Right renal pelvis (tissue), 4 donors: ENCODE measurements around the gene SLC6A8. TPM values are rescaled to one million over a fixed set of nuclear protein-coding genes. Genes with fewer than 3 reads are reported as not detected.
"Not testable (repeated sequence)": the region's sequence is repeated elsewhere in the genome, so short reads cannot be mapped to it uniquely, and the experiment has no call there.

Experiments used
- DNase-seq, 4 donors: peaks; one replicate each; pipeline ENCODE4 v3.0.0-alpha.2; 2013; ENCODE audit warnings: low read depth in 4 of 4, low spot score in 3 of 4, missing footprints in 1 of 4
- polyA plus RNA-seq, 4 donors: library from polyadenylated mRNA; unstranded; fragments of 120-200 nt; gene quantifications; one replicate each; pipeline ENCODE4 v1.2.1, GENCODE V29; 2013; ENCODE audit not compliant: insufficient read length in 4 of 4

Gene SLC6A8
- polyA plus RNA-seq, 4 donors: 46.6 to 74.1 (median 52.6) TPM

DNA sequence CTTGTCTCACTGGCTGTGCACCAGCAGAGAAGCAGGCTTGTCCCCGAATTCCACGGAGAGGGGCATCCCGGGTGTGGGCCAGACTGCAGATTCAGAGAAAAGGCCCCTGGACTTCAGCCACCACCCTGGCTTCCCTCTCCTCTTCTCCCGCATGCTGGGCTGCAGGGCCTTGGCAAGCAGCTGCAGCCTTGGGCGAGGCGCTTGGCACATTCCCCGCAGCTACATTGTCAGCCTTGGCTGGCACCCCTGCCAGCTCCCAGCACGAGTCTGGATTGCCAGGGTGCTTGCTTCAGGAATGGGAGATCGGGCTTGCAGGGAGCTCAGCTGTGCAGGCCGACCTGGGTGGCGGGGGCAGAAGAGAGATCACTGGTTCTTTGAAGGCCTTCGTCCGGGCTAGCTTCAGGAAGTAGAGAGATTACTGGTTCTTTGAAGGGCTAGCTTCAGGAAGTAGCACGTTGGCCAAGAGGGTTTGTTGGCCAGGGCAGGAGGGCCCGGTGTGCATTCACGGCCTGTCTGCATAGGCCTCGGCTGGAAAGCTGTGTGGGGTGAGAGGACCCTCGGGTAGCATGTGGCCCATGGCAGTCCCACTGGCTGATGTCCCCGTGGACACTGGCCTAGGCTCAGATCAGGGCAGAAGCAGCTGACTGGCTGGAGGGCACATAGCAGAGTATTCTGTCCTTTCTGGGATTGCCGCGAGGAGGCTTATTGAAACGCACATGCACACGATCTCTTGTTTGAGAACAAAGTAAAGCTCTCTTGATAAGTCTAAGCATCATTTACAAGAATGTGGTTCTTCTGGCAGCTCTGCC, 39.6 kb downstream of the SLC6A8 start:
- DNase-seq: no peak

DNA sequence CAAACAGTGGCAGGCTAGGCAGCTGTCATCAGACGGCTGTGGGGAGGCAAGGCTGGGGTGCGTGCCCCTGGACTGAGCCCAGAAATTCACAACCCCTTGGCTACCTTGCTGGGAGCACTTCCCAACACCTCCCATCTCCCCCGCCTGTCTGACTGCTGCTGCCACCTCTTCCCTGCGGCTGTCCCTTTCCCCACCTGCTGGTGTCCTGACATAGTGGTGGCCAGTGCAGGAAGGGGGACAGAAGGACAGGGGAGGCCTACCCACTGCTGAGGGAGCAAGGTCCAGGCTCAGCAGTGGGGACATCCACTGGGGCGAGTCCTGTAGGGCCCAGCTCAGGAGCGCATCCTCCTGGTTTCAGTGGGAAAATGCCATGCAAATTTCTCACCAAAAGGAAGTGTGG, 40.4 kb downstream of the SLC6A8 start:
- DNase-seq: no peak

DNA sequence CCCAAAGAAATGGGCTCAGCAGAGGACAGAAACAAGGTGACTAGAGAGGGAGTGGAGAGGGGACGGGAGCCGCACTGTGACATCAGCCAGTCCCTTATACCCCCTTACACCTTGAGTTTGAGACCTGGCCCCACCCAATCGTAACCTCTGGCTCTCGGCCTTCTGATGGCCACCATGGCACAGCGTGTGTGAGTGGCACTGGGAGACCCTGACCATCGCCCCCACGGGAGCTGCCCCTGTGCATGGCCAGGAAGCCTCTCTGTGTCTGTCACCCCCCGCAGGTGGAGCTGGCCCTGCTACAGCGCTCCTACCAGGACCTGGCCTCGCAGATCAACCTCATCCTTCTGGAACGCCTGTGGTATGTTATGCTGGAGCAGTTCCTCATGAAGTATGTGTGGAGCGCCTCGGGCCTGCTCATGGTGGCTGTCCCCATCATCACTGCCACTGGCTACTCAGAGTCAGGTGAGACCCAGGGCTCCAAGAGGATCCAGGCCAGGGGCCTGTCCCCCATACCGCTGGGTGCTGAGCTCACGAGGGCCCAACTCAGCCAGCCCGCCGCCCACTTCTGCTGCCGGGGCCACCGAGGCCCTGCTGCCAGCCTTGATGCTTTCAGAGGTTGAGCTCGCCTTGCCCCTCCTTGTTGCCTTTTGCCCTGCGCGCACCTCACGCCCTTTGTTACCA, 41.4 kb downstream of the SLC6A8 start:
- no peak for DNase-seq

DNA sequence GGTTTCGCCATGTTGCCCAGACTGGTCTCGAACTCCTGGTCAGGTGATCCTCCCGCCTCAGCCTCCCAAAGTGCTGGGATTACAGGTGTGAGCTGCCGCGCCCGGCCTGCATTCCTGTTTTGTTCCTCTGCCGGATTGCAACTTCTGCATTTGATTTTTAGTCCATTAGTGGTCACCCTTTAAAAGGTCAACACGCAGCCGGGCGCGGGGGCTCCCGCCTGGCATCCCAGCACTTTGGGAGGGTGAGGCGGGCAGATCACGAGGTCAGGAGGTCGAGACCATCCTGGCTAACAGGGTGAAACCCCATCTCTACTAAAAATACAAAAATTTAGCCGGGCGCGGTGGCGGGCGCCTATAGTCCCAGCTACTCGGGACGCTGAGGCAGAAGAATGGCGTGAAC, 42.4 kb downstream of the SLC6A8 start:
- DNase-seq: not testable (repeated sequence)

DNA sequence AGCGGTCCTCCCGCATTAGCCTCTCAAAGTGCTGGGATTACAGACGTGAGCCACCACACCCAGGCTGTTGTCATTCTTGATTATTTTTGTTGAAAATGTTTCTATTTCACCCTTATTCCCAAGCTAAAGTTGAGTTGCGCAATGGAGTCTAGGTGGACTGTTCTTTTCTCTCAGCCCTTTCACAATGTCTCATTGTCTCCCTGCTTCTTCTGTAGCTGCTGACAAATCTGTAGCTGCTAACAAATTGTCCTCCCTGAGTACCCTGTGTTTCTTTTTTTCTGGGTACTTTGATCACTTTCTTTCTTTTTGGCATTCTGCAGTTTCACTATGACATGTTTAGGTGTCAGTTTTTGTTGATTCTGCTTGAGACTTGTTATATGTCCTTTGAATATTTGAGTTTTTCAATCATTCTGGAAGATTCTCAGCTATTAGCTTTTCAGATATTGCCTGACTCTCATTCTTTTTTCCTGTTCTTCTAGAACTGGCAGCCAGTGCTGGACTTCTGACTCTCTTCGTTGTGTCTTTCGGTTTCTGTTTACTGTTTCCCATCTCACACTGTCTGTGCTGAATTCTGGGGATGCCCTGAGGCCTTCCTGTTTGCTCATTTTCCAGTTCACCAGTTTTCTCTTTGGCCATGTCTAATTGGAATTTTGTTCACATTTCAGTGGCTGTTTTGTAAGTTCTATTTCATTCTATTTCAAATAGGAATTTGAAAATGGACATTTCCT, 43.6 kb downstream of the SLC6A8 start:
- DNase-seq: no peak

DNA sequence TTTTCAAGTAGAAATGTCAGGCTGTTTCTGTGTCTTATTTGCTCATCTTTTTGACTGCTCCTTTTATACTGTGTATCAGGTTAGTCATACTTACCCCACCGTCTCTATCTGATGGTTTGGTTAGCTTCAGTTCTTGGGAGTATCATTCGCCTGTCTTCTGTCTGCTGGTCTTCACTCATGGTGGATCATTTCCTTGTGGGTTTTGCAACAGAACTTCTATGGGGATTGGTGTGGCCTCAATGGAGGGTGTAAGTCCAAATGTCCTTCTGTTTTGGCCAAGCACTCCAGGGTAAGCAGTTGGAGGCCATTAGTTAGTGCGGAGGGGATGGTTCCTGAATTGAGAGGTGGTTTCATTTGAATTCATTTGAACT, 44.1 kb downstream of the SLC6A8 start:
- DNase-seq: no peak

DNA sequence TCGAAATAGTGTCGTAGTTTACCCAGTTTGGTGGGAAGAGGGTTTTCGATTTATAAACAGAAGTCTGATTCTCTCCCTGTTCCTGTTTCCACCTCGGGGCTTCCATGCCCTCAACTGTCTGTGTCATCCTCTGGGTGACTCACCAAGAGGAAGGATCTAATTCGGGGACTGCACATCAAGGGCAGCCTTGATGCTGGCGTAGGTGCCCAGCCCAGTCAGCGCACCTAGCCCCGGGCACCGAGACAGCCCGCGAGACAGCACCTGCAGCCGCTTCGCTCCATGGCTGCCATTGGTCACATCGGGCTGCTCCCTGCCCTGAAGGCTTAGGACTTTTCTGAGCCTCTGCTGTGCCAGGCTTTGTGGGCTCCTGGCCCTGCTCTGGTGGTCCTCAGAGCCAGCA, 44.7 kb downstream of the SLC6A8 start:
- no peak for DNase-seq

DNA sequence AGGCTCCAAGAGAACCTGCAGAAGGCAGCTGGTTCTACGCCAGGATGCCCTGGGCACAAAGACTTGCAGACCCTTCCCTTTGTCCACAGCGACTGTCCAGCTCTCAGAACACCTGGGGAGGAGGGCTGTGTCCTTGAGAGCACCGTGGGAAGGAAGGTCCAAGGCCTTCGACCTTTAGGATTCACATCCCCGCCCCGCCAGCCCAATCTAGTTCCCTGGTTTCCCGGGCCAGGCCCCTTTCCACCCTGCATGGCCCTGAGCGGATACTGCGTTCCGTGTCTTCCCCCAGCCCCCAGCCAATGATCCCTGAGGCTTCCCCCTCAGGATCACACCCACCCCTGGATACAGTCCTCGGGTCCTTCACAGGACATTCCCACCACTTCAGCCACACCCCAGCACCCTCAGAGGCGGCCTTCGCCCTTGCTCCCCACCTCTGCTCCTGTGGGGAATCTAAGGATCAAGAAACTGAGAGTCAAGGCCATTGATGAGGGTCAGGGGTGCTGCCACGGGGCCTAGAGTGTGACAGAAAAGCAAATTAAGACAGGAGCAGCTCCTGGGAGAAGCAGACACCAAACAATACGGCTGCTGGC, 46.0 kb downstream of the SLC6A8 start:
- no peak for DNase-seq

DNA sequence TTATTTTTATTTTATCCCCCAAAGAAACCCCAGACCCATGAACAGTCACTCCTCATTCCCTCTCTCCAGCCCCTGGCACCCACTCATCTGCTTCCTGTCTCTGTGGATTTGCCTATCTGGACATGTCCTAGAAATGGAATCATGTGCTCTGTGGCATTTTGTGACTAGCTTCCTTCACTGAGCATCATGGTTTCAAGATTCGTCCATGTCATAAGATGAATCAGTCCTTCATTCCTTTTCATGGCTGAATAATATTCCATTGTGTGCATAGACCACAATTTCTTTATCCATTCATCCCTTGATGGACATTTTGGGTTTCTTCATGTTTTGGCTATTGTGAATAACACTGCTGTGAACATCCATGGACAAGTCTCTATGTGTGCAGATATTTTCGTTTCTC, 47.1 kb downstream of the SLC6A8 start:
- DNase-seq: no peak

DNA sequence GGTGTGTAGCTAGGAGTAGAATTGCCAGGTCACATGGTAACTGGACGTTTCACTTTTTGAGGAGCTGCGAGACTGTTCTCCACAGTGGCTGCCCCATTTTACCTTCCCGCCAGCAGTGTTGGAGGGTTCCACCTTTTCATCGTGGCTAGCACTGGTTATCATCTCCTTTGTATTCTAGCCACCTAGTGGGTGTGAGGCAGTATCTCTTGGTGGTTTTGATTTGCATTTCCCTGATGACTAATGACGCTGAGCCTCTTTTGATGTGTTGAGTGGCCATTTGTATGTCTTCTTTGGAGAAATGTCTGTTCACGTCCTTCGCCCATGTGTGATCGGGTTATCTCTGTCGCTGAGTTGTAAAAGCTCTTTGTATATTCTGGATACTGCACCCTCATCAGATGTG, 47.5 kb downstream of the SLC6A8 start:
- no peak for DNase-seq

DNA sequence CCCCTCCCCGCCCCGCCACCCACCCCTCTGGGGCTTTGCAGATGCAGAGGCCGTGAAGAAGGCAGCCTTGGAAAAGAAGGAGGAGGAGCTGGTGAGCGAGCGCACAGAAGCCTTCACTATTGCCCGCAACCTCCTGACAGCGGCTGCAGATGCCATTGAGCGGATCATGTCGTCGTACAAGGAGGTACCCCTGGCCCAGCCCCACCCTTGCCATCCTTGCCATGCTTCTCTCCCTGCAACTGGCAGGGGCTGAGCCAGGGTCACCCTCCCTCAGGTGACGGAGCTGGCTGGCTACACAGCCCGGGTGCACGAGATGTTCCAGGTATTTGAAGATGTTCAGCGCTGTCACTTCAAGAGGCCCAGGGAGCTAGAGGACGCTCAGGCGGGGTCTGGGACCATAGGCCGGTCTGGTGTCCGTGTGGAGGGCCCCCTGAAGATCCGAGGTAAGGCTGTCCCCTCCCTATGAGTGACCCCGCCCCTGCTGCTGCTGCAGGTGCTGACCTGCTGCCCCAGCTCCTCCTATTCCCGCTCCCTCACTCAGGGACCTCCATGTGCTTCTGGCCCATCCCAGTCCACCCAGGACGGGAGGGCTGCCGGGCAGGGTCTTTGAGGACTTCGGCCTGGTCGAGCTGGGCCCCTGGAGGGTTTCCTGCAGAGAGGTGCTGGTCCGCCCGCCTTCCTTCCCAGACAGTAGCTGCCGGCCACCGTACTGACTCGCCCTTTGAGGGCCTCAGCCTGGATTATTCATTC, 48.5 kb downstream of the SLC6A8 start:
- DNase-seq: no peak

DNA sequence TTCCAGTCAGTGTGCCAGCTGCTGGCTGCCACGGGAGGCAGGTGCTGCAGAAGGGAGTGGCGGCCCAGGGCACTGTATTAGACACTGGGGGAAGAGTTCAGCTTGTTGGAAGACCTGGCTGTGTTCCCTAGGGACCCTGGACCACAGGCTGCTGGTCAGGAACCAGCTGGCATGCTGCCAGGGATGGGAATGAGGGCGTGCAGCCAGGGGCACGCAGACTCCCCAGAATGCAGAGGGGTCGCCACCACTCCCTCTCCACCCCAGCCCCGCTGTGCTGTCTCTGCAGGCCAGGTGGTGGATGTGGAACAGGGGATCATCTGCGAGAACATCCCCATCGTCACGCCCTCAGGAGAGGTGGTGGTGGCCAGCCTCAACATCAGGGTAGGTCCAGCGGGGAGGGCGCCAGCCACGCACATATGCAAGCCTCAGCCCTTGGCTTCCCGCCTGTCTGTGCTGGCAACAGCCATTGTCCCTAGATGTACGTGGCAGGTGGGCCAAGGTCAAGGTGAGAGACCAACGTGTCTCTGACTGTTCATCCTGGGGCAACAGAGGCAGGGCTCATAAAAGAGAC, 49.2 kb downstream of the SLC6A8 start:
- no peak for DNase-seq

DNA sequence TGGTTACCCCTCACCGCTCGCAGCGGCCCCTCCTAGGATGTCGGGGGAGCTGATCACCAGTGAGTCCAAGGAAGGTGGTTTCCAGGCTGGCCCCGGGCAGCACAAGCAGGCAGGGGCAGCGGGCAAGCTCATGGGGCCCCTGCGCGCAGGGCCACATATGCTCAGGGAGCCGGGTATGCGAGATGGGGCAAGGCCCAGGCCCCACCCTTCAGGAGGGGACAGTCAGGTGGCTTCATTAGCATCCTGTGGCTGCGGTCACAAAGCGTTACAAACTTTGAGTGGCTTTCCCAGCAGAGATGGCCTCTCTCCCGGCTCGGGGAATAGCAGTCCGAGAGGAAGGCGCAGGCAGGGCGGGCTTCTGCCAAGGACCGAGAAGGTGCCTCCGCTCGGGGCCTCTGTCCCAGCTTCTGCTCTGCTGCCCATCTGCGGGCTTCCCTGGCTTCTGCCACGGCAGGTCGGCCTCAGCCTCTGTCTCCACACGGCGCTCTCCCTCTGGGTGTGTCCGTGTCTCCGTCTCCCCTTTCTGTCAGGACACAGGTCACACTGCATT, 50.4 kb downstream of the SLC6A8 start:
- no peak for DNase-seq

DNA sequence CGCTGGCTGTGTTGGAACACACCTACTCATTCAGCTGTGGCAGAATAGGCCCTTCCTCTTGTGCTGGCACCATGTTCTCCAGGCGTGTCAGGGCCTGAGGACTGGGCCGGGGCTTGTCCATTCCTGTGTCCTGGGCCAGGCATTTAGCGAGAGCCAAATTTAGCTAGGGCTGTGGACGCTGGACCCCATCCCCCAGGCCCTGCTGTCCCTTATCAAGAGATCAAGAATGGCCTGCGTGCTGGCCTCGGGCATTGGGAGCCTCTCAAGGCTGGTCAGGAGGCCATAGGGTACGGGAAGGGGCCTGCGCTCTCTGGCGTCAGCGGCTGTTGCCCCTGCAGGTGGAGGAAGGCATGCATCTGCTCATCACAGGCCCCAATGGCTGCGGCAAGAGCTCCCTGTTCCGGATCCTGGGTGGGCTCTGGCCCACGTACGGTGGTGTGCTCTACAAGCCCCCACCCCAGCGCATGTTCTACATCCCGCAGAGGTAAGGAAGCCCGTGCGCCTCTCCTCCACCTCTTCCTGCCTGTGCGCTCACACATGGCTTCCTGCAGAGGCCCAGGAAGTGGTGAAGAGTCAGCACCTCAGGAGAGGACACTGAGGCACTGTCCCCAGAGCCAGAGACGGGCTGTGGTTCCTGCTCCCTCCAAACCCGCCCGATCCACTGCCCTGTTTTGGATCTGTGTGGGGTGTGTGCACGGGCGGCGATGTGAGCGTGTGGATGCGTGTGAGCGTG, 52.2 kb downstream of the SLC6A8 start:
- no peak for DNase-seq

DNA sequence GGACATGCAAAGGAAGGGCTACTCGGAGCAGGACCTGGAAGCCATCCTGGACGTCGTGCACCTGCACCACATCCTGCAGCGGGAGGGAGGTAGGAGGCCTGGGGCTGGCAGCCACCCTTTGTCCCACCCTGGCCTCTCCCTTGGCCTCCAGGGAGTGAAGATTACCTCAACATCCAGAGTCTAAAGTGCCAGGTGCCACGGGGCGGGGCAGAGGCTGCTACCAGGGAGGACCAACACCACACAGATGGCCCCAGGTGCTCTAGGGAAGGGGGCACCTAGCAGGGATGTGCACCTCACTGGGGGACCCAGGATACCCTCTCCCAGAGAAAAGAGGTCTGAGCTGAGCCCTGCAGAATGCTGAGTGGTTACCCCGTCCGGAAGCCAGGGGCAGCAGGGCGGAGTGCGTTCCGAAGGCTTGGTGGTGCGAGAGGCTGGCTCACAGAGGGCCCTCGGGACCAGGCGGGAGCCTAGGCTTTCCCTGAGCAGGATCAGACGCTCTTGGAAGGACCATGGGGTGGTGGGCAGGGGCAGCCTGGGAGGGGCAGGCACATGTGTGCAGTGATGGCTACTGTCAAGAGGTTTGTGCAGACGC, 53.0 kb downstream of the SLC6A8 start:
- DNase-seq: no peak

DNA sequence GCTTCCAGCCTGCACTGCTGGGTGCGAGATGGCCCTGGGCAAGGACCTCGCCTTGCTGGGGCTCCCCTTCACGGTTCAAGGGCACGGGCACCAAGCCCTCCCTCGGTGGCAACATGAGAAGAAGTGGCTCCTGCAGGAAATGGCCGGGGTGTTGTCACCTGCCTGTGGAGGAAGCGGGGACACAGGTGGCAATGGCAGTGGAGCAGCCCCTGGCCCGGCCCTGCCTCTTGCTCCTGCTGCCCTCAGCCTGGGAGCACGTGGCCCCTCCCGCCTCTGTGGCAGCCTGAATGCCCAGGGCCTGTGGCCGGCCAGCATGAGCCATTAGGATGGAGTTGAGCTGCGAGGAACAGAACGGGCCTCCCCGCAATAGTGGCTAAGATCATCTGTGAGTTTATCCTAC, 53.7 kb downstream of the SLC6A8 start:
- no peak for DNase-seq

DNA sequence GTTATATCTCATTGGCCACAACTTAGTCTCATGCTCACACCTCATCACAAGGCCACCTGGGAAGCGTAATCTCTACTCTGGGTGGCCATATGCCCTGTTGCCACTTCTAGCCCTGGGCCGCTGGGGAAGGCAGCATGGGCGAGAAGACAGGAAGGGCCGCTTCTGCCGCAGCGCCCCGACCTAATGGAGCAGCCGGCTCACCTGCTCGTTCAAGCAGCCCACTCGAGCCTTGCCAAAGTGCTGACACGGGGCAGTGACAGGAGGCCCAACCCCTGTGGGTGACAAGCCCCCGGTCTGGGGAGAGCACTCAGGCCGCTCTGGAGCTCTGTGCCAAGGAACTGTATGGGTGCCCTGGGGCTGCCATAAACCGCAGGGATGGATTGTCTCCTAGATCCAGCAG, 54.4 kb downstream of the SLC6A8 start:
- not testable (repeated sequence) for DNase-seq

DNA sequence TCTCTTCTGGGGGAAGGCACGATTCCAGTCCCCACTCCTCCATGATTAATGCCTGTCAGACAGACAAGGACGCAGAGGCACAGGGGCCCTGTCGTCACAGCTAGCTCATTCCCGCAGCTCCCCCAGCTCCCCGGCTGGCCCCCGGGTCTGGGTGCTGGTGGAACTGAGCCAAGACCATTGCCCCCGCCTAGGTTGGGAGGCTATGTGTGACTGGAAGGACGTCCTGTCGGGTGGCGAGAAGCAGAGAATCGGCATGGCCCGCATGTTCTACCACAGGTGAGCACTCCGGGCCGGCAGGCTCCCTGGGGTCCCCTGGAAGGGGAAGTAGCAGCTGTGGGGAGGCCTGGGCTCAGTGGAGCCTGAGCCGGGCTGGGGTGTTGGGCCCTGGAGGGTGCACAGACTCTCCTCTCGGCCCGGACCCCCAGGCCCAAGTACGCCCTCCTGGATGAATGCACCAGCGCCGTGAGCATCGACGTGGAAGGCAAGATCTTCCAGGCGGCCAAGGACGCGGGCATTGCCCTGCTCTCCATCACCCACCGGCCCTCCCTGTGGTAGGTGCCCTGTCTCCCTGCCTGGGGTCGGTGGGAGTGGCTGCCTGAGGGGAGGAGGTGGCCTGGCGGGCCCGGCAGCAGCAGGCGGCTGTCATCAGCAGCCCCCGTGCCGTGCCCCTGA, 55.2 kb downstream of the SLC6A8 start:
- DNase-seq: not testable (repeated sequence)
